Neural cell (in vitro differentiated cells): Measurements from ENCODE around the gene CDH9. TPM values are rescaled to one million over a fixed set of nuclear protein-coding genes. Genes with fewer than 3 reads are reported as not detected.

Experiments
- H2AFZ ChIP-seq: fragments of 200-600, 300-800 bp; sonication (generic), shearing (Covaris generic); 2 replicates; pipeline ENCODE4 v1.6.0; 2014; ENCODE audit warnings: low read depth, mild to moderate bottlenecking, antibody characterized with exemption, low read length, moderate library complexity
- H3F3A ChIP-seq: fragments of 200-600 bp; shearing (Covaris generic); 2 replicates; pipeline ENCODE4 v1.6.1; 2016; ENCODE audit warnings: mild to moderate bottlenecking, moderate library complexity, mixed read lengths, antibody characterized with exemption, low read length; ENCODE audit not compliant: insufficient read depth, poor library complexity, severe bottlenecking
- H3K27ac ChIP-seq: fragments of 200-600, 300-800 bp; sonication (generic), shearing (Covaris generic); 2 replicates; pipeline ENCODE4 v1.5.1; 2014; ENCODE audit warnings: mild to moderate bottlenecking, low read length, moderate library complexity
- H3K27me3 ChIP-seq: fragments of 300-800, 200-600 bp; sonication (generic), shearing (Covaris generic); 2 replicates; pipeline ENCODE4 v1.6.0; 2014; ENCODE audit warnings: mild to moderate bottlenecking, low read depth, low read length, moderate library complexity; ENCODE audit not compliant: insufficient read depth
- H3K36me3 ChIP-seq: fragments of 300-800, 200-600 bp; sonication (generic), shearing (Covaris generic); 2 replicates; pipeline ENCODE4 v1.5.1; 2014; ENCODE audit warnings: mild to moderate bottlenecking, antibody characterized with exemption, low read length, moderate library complexity; ENCODE audit not compliant: insufficient read depth
- H3K4me2 ChIP-seq: fragments of 300-800, 200-600 bp; sonication (generic), shearing (Covaris generic); 2 replicates; pipeline ENCODE4 v1.6.0; 2014; ENCODE audit warnings: mild to moderate bottlenecking, low read length
- H3K4me3 ChIP-seq: fragments of 300-800, 200-600 bp; sonication (generic), shearing (Covaris generic); 2 replicates; pipeline ENCODE4 v1.5.1; 2014; ENCODE audit warnings: mild to moderate bottlenecking, low read length, moderate library complexity
- H3K79me2 ChIP-seq: fragments of 200-600 bp; shearing (Covaris generic); replicated peaks from 2 replicates; pipeline ENCODE4 v1.6.0; 2014; ENCODE audit warnings: mild to moderate bottlenecking, low read length, moderate library complexity; ENCODE audit not compliant: insufficient read depth
- H3K9ac ChIP-seq: fragments of 300-800, 200-600 bp; sonication (generic), shearing (Covaris generic); 2 replicates; pipeline ENCODE4 v1.6.1; 2016; ENCODE audit warnings: mild to moderate bottlenecking, low read length, mixed read lengths
- H3K9me2 ChIP-seq: fragments of 200-600 bp; shearing (Covaris generic); 2 replicates; pipeline ENCODE4 v1.6.1; 2016; ENCODE audit warnings: mild to moderate bottlenecking, low read length, mixed read lengths; ENCODE audit not compliant: insufficient read depth
- H3K9me3 ChIP-seq: fragments of 200-600, 300-800 bp; sonication (generic), shearing (Covaris generic); 2 replicates; pipeline ENCODE4 v1.6.1; 2016; ENCODE audit warnings: mild to moderate bottlenecking, mixed run types, low read length, moderate library complexity, mixed read lengths
- H4K20me1 ChIP-seq: fragments of 200-600 bp; shearing (Covaris generic); 2 replicates; pipeline ENCODE4 v1.6.1; 2016; ENCODE audit warnings: mild to moderate bottlenecking, mixed run types; ENCODE audit not compliant: insufficient read depth
- CTCF ChIP-seq: fragments of 450-650 bp; IDR thresholded peaks from 2 replicates; pipeline ENCODE4 v1.5.1; 2014; ENCODE audit warnings: antibody characterized with exemption, mild to moderate bottlenecking, moderate library complexity; ENCODE audit not compliant: poor library complexity, severe bottlenecking
- EP300 ChIP-seq: fragments of 450-650 bp; conservative IDR thresholded peaks from 2 replicates; pipeline ENCODE4 v1.6.1; 2014; ENCODE audit warnings: antibody characterized with exemption, mild to moderate bottlenecking, moderate library complexity; ENCODE audit not compliant: poor library complexity, severe bottlenecking
- EZH2 ChIP-seq: fragments of 200-600, 300-800 bp; shearing (Covaris generic), sonication (generic); IDR thresholded peaks from 2 replicates; pipeline ENCODE4 v1.6.1; 2014; ENCODE audit warnings: antibody characterized with exemption, low read length, borderline replicate concordance, mild to moderate bottlenecking; ENCODE audit not compliant: insufficient read depth, poor library complexity, severe bottlenecking
- MXI1 ChIP-seq: fragments of 450-650 bp; conservative IDR thresholded peaks from 2 replicates; pipeline ENCODE4 v1.6.1; 2014; ENCODE audit warnings: antibody characterized with exemption, mild to moderate bottlenecking; ENCODE audit not compliant: poor library complexity, severe bottlenecking
- POLR2AphosphoS5 ChIP-seq: IDR thresholded peaks from 2 replicates; pipeline ENCODE4 v1.6.1; 2012
- RAD21 ChIP-seq: fragments of 450-650 bp; conservative IDR thresholded peaks from 2 replicates; pipeline ENCODE4 v1.6.1; 2014; ENCODE audit warnings: antibody characterized with exemption, mild to moderate bottlenecking, moderate library complexity
- REST ChIP-seq: IDR thresholded peaks from 2 replicates; pipeline ENCODE4 v1.6.1; 2012; ENCODE audit warnings: borderline replicate concordance
- SMC3 ChIP-seq: fragments of 450-650 bp; conservative IDR thresholded peaks from 2 replicates; pipeline ENCODE4 v1.6.1; 2014; ENCODE audit warnings: antibody characterized with exemption, mild to moderate bottlenecking, moderate library complexity; ENCODE audit not compliant: poor library complexity
- TAF1 ChIP-seq: IDR thresholded peaks from 2 replicates; pipeline ENCODE4 v1.6.1; 2012; ENCODE audit warnings: low read depth
- polyA plus RNA-seq: library from polyadenylated mRNA; depleted of rRNA; stranded (reverse); fragments of >200 nt; gene quantifications from 2 replicates; pipeline ENCODE4 v1.2.3, GENCODE V29; 2014

The CDH9 gene
- polyA plus RNA-seq, 1 donor from 2014 or later, result 1.7 TPM

GRCh38 chr5:27026063-27026462, 12.3 kb downstream of the CDH9 start:
- TF ChIP-seq REST (no peak), TAF1 (no peak), EZH2 (no peak), CTCF (no peak), POLR2AphosphoS5 (no peak), RAD21 (no peak), MXI1 (no peak), EP300 (no peak), SMC3 (no peak)

GRCh38 chr5:27021471-27021870, 16.9 kb downstream of the CDH9 start:
- H3F3A ChIP-seq, result no peaks in the 10 kb centered on the region
- no peak overlapping the region for H2AFZ ChIP-seq
- TF ChIP-seq EP300, result no peak
- TF ChIP-seq TAF1, result no peak
- no peak for TF ChIP-seq RAD21
- no peak for TF ChIP-seq REST
- no peak for TF ChIP-seq POLR2AphosphoS5
- TF ChIP-seq MXI1, result no peak
- no peak for TF ChIP-seq SMC3
- no peak overlapping the region for H3K4me3 ChIP-seq
- H3K9me2 ChIP-seq, result no peaks in the 10 kb centered on the region
- no peak overlapping the region for H3K27ac ChIP-seq
- no peaks in the 10 kb centered on the region for H3K27me3 ChIP-seq
- H3K9me3 ChIP-seq, result no peaks in the 10 kb centered on the region
- no peak overlapping the region for H3K9ac ChIP-seq
- H3K36me3 ChIP-seq, result no peaks in the 10 kb centered on the region
- H3K79me2 ChIP-seq, result no peaks in the 10 kb centered on the region
- H3K4me2 ChIP-seq, result no peak overlapping the region
- no peaks in the 10 kb centered on the region for H4K20me1 ChIP-seq

More at GRCh38 chr5:27026063-27026462, 12.3 kb downstream of the CDH9 start:
- no peaks in the 10 kb centered on the region for H3K9me2 ChIP-seq
- H3K79me2 ChIP-seq, result no peaks in the 10 kb centered on the region
- no peaks in the 10 kb centered on the region for H4K20me1 ChIP-seq
- H3K9me3 ChIP-seq, result no peaks in the 10 kb centered on the region
- H3K4me2 ChIP-seq, result no peak overlapping the region
- no peak overlapping the region for H3K27ac ChIP-seq
- no peak overlapping the region for H3K9ac ChIP-seq
- no peak overlapping the region for H3K4me3 ChIP-seq
- H3K27me3 ChIP-seq, result no peaks in the 10 kb centered on the region
- no peaks in the 10 kb centered on the region for H3K36me3 ChIP-seq
- no peak overlapping the region for H2AFZ ChIP-seq
- H3F3A ChIP-seq, result no peaks in the 10 kb centered on the region
